GM23338 (cell line): ENCODE results near the gene MRS2.

Experiments
- CREB1 ChIP-seq: fragments of 250-450 bp; sonication (Bioruptor Pico); IDR thresholded peaks from 2 replicates; pipeline ENCODE4 v1.5.0; 2020; ENCODE audit warnings: low read depth, mild to moderate bottlenecking, moderate library complexity
- EZH2 ChIP-seq: fragments of 200-600 bp; sonication (generic); IDR thresholded peaks from one replicate; pipeline ENCODE4 v1.8.0; 2017; ENCODE audit warnings: antibody characterized with exemption, mild to moderate bottlenecking, low read depth; ENCODE audit not compliant: unreplicated experiment
- EZH2phosphoT487 ChIP-seq: fragments of 200-600 bp; sonication (generic); IDR thresholded peaks from one replicate; pipeline ENCODE4 v1.8.1; 2018; ENCODE audit warnings: antibody characterized with exemption; ENCODE audit not compliant: unreplicated experiment
- JUNB ChIP-seq: IDR thresholded peaks from one replicate; pipeline ENCODE4 v1.6.1; 2016; ENCODE audit warnings: antibody characterized with exemption; ENCODE audit not compliant: unreplicated experiment
- POLR2AphosphoS5 ChIP-seq: IDR thresholded peaks from 2 replicates; pipeline ENCODE4 v1.6.1; 2016; ENCODE audit warnings: antibody characterized with exemption, low read depth
- REST ChIP-seq: IDR thresholded peaks from one replicate; pipeline ENCODE4 v1.6.1; 2018; ENCODE audit warnings: antibody characterized with exemption; ENCODE audit not compliant: unreplicated experiment
- STAT1 ChIP-seq: IDR thresholded peaks from one replicate; pipeline ENCODE4 v1.6.1; 2016; ENCODE audit warnings: antibody characterized with exemption; ENCODE audit not compliant: unreplicated experiment
- ZNF331 ChIP-seq: fragments of 250-450 bp; sonication (Bioruptor Pico); IDR thresholded peaks from 2 replicates; pipeline ENCODE4 v1.5.0; 2020; ENCODE audit warnings: low read depth, mild to moderate bottlenecking, moderate library complexity
- TF ChIP-seq, protein P1 (sequence below), 2 experiments: fragments of 200-600 bp in 1 of 2; sonication (generic) in 1 of 2; conservative IDR thresholded peaks; 2 replicates each; pipeline versions ENCODE4 v1.5.1 to v1.6.1; 2016 to 2017; ENCODE audit warnings: antibody characterized with exemption in 2 of 2, low read depth in 2 of 2, mild to moderate bottlenecking in 2 of 2, moderate library complexity in 1 of 2

DNA sequence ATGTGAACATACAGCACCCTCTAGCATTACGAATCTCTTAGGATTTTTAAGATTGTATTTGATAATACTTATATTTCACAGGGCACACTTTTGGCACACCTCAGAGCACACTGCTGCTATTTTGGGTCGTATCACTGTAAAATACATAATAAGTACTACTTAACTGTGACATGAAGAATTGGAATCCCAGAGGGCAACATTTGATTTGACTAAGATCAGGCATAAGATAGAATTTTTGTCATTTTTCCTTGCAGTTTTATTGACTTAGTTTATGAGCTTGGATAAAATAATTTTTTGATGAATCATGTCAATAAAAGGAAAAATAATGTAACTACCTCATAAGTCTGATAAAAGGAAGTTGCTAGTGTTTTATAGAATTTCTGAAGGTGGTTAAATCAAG lies 22.4 kb downstream of the MRS2 start:
- TF ChIP-seq EZH2 = no peak
- no peak for TF ChIP-seq JUNB
- TF ChIP-seq, protein P1, sequence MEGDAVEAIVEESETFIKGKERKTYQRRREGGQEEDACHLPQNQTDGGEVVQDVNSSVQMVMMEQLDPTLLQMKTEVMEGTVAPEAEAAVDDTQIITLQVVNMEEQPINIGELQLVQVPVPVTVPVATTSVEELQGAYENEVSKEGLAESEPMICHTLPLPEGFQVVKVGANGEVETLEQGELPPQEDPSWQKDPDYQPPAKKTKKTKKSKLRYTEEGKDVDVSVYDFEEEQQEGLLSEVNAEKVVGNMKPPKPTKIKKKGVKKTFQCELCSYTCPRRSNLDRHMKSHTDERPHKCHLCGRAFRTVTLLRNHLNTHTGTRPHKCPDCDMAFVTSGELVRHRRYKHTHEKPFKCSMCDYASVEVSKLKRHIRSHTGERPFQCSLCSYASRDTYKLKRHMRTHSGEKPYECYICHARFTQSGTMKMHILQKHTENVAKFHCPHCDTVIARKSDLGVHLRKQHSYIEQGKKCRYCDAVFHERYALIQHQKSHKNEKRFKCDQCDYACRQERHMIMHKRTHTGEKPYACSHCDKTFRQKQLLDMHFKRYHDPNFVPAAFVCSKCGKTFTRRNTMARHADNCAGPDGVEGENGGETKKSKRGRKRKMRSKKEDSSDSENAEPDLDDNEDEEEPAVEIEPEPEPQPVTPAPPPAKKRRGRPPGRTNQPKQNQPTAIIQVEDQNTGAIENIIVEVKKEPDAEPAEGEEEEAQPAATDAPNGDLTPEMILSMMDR (conservative IDR thresholded peaks at IDR 0.05; ENCODE audit: low read depth in 2 of 2) = no peak
- no peak for TF ChIP-seq STAT1
- TF ChIP-seq POLR2AphosphoS5 = no peak
- TF ChIP-seq CREB1 (CRISPR knock-in tag) = no peak
- TF ChIP-seq REST = no peak
- no peak for TF ChIP-seq EZH2phosphoT487
- no peak for TF ChIP-seq ZNF331
